Endometrium (tissue), 2 donors: ENCODE measurements around the gene SLC17A5.
A peak's percentile ranks its signal among the peaks of the same experiment; 100 is the strongest.
"Not testable (repeated sequence)": the region's sequence is repeated elsewhere in the genome, so short reads cannot be mapped to it uniquely, and the experiment has no call there.

ENCODE experiments used
- FAIRE-seq: peaks from 2 replicates; lab custom pipeline; 2012; peaks lifted over from hg19 to GRCh38; lab: Jason Lieb, UNC
- donor health status: control.
- donor health status: control.

Gene SLC17A5

DNA sequence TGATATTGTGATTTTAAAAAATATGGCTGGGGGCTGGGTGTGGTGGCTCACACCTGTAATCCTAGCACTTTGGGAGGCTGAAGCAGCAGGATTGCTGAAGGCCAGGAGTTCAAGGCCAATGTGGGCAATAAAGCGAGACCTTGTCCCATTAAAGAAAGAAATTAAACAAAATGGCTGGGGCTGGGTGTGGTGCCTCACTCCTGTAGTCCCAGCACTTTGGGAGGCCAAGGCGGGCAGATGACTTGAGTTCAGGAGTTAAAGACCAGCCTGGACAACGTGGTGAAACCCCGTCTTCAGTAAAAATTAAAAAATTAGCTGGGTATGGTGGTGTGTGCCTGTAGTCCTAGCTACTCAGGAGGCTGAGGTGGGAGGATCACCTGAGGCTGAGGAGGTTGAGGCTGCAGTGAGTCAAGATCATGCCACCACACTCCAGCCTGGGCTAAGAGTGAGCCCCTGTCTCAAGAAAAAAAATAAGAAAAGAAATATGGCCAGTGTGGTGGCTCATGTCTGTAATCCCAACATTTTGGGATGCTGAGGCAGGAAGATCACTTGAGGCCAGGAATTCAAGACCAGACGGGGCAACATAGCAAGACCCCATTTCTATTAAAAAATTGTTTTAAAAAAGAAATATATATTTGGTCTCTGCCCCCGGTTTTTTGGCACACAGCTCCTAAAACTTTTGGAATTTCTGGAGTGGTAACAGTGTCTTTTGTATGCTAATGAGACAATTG, 39.8 kb downstream of the SLC17A5 start:
- FAIRE-seq, result no peak

GRCh38 chr6:73612611-73613010, 41.2 kb downstream of the SLC17A5 start:
- no peak for FAIRE-seq

GRCh38 chr6:73610444-73611275, 43.1 kb downstream of the SLC17A5 start:
- peak; percentile 67 for FAIRE-seq

- FAIRE-seq, result no peak
Measured at GRCh38 chr6:73608761-73609160, 45.0 kb downstream of the SLC17A5 start.

DNA sequence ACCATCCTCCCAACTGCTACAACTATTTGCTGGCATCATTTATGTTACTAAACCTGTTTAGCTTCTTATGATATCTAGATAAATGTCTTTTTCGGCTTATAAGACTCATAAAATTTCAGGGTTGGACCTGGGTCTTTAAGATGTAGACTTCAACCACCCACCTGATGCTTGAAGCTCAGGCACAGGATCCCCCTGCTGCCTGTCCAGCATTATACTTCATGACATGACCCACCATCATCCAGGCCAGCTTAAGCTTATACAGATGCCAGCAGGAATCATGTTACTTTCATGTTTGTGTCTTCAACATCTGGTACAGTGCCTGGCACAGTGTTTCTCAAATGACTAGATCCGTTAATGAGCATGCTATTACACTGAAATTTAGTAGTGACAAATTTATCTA, 47.4 kb downstream of the SLC17A5 start:
- no peak for FAIRE-seq

DNA sequence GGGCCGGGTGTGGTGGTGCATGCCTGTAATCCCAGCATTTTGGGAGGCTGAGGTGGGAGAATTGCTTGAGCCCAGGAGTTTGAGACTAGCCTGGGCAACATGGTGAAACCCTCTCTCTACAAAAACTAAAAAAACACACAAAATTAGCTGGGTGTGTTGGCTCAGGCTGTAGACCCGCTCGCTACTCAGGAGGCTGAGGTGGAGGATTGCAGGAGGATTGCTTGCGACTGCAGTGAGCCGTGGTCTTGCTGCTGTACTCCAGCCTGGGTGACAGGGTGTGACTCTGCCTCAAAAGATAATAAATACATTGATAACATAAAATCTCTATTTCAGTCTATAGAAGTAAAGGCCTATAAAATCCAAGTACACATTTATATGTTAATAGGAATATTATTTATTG, 49.3 kb downstream of the SLC17A5 start:
- FAIRE-seq, result no peak

GRCh38 chr6:73604020-73604419, 49.8 kb downstream of the SLC17A5 start:
- FAIRE-seq, result no peak

DNA sequence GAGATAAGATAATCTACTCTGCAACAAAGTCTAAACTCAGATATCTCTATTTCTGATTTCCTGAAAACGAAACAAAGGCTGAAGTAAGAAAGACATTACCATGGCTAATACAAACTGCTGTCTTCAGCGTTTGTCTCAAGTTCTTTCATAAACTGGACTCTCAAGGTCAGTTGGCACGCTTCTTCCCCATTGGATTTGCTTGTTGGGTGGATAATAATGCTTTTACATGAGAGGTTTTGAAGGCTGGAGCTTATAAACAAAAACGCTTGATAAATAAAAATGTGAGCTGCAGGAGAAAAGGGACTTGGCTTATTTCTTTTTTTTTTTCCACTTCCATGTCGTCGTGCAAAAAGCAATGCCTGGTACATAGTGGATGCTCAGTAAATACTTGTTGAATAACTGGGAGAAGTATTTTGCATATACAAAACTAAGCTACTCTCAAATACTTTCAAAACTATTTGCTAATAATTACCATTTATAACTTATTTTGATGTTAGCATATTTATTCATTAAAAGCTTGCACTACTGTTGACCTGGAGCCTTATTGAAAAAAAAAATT, 67.3 kb downstream of the SLC17A5 start:
- FAIRE-seq, result no peak

- FAIRE-seq, result peak; percentile 46
Measured at GRCh38 chr6:73585566-73586415, 68.0 kb downstream of the SLC17A5 start.

- FAIRE-seq, result no peak
Measured at GRCh38 chr6:73581293-73581692, 72.5 kb downstream of the SLC17A5 start.

DNA sequence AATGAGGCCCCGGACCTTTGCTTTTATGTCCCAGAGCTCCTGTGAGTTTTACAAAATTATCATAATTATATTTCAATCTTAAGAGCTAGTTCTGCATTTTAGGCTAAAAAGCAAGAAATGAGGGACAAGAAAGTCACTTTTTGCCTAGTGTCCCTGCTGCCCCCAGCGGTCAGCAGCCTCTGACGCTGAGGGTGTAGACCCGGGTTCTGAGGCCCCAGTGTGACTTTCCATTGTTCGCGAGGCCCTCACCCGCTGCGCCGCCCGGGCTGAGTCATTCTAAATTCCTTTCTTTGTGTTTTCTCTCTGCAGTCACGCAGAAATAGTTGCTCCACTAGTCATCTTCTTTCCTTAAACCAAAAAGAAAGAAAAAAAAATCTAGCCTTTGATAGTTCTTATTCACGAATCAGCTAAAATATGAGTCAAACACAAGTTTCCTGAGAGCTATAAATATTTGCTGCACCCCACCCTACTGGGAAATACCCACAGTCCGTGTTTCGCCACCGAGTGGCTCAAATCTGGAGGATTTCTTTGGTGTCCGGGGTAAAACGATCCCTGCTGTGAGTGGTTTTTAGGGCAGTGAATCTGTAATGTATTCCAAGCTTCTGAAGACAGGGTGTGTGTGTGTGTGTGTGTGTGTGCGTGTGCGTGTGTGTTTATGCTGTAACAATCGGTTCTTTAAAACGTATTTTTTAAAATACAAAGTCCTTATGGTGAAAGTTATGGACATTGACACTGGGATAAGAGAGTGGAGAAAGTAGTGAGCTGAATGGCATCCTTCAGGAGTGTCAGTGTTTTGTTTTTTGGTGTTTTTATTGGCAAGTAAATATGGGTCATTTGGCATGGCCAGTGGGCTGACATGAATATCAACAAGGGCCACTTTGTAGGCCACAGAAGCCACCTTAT, 73.3 kb downstream of the SLC17A5 start:
- FAIRE-seq, result peak; percentile 78

DNA sequence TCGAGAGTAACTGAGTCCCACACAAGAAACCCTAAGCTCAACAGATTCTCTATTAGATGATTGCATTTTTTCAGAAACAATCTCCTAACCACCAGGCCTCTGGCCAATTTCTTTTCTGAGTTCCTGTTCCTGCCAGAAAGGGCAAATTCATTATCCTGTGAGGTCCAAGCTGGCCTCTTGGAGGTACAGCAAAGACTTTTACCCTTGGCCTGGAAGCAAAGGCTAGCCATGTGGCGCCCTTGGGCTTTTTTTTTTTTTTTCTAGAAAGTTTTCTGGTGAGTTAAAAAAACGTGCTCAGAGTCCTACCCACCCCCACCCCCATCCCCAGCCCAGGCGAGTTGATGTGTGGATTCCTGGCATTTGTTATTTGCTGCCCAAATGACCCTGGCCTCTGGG, 73.9 kb downstream of the SLC17A5 start:
- no peak for FAIRE-seq

DNA sequence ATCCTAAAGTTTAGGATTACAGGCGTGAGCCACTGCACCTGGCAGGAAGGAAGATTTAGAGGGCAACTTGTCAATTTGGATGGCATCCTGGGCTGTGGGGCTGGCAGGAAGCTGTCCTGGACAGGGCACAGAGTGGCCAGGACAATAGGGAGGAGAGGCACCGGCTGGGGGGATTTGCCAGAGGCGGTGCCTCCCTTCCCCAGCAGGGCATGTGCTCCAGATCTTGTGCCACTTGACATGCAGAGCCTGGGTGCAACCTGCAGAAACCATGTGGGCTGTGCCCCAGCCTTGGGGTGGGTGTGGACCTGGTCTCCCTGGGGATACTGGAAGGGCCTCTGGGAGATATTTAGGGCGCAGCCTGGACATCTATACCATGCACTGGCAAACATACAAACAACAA, 74.4 kb downstream of the SLC17A5 start:
- FAIRE-seq, result no peak

DNA sequence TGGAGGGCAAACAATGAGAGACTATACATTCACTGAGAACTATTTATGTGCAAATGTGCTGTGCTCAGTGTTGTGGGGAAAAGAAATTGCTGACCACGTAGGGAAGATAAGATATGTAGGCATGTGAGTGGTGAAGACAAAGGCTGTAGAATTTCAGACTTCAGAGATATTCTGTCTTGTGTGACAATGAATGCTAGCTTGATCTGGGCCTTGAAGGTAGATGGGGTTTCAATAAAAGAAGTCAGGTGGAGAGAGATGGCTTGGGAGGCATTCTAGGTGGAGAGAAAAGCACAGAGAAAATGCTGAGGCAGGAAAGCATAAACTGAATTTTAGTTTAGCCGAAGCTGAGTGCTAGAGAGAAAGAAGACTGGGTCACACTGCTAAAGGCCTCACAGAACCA, 76.1 kb downstream of the SLC17A5 start:
- FAIRE-seq, result no peak

GRCh38 chr6:73572531-73572930, 81.3 kb downstream of the SLC17A5 start:
- not testable (repeated sequence) for FAIRE-seq

DNA sequence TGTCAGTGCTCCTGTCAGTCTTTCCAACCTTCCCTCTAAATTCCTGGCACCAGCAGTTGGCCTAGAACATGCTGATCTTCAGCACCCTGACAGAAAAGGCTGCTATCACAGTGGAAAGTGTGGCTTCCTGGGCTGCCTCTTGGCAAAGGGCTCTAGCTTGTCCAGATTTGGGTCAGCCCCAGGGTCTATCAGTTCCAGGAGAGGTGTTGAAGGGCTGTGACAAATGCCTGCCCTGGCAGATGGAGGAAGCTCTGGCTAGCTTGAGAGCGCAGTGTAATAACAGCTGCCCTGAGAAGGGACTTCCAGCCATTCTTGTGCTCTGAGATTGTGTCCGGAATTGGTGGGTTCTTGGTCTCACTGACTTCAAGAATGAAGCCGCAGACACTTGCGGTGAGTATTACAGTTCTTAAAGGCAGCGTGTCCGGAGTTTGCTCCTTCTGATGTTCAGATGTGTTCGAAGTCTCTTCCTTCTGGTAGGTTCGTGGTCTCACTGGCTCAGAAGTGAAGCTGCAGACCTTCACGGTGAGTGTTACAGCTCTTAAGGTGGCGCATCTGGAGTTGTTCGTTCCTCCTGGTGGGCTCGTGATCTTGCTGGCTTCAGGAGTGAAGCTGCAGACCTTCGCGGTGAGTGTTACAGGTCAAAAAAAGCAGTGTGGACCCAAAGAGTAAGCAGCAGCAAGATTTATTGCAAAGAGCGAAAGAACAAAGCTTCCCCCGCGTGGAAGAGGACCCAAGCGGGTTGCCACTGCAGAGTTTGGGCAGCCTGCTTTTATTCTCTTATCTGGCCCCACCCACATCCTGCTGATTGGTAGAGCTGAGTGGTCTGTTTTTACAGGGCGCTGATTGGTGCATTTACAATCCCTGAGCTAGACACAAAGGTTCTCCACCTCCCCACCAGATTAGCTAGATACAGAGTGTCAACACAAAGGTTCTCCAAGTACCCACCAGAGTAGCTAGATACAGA, 82.3 kb downstream of the SLC17A5 start:
- not testable (repeated sequence) for FAIRE-seq

- FAIRE-seq, result no peak
Measured at GRCh38 chr6:73569121-73569520, 84.7 kb downstream of the SLC17A5 start.

- no peak for FAIRE-seq
Measured at GRCh38 chr6:73566954-73567591, 86.7 kb downstream of the SLC17A5 start.

- FAIRE-seq, result not testable (repeated sequence)
Measured at GRCh38 chr6:73566486-73566871, 87.3 kb downstream of the SLC17A5 start.
